ENCODE results near the gene SCFD1.

Gene SCFD1

GRCh38 chr14:30759172-30760125 lies 137.3 kb downstream of the SCFD1 start:
- no peak for DNase-seq

- no peak for DNase-seq
These were observed 141.8 kb downstream of the SCFD1 start for GRCh38 chr14:30763891-30764290.

GRCh38 chr14:30767624-30768023 lies 145.5 kb downstream of the SCFD1 start:
- no peak for DNase-seq

GRCh38 chr14:30768791-30769190 lies 146.7 kb downstream of the SCFD1 start:
- no peak for DNase-seq

GRCh38 chr14:30770376-30770775 lies 148.3 kb downstream of the SCFD1 start:
- DNase-seq: no peak

GRCh38 chr14:30771595-30771994 lies 149.5 kb downstream of the SCFD1 start:
- DNase-seq: no peak

GRCh38 chr14:30779210-30779609 lies 157.1 kb downstream of the SCFD1 start:
- DNase-seq: no peak
